ENCODE measurements around the gene HOXD12.

- TF ChIP-seq POLR2A (IDR thresholded peaks at IDR 0.05) (no peak), CTCF (IDR thresholded peaks at IDR 0.05) (no peak), EP300 (IDR thresholded peaks at IDR 0.05) (no peak)
These were observed at the start of gene HOXD12 for GRCh38 chr2:176099728-176100546.
